ENCODE results near the gene ZMIZ2.
A peak's percentile ranks its signal among the peaks of the same experiment; 100 is the strongest.
"Not testable (repeated sequence)": the region's sequence is repeated elsewhere in the genome, so short reads cannot be mapped to it uniquely, and the experiment has no call there.

Gene ZMIZ2

GRCh38 chr7:44774486-44774885 is 25.8 kb downstream of the ZMIZ2 start:
- not testable (repeated sequence) for DNase-seq (ENCODE audit: low spot score)

GRCh38 chr7:44775383-44776107 is 26.9 kb downstream of the ZMIZ2 start:
- DNase-seq (ENCODE audit: low spot score), result peak; percentile 2

GRCh38 chr7:44776211-44776610 is 27.6 kb downstream of the ZMIZ2 start:
- peak; percentile 6 for DNase-seq (ENCODE audit: low spot score)

- DNase-seq (ENCODE audit: low spot score), result no peak
These were observed 33.8 kb downstream of the ZMIZ2 start for GRCh38 chr7:44782460-44782859.

GRCh38 chr7:44783407-44783806 is 34.8 kb downstream of the ZMIZ2 start:
- DNase-seq (ENCODE audit: low spot score), result no peak

- DNase-seq (ENCODE audit: low spot score), result no peak
These were observed 35.7 kb downstream of the ZMIZ2 start for GRCh38 chr7:44784364-44784763.

- DNase-seq (ENCODE audit: low spot score), result not testable (repeated sequence)
These were observed 36.6 kb downstream of the ZMIZ2 start for GRCh38 chr7:44785218-44785617.

- no peak for DNase-seq (ENCODE audit: low spot score)
These were observed 38.4 kb downstream of the ZMIZ2 start for GRCh38 chr7:44787041-44787440.

- no peak for DNase-seq (ENCODE audit: low spot score)
These were observed 39.1 kb downstream of the ZMIZ2 start for GRCh38 chr7:44787762-44788161.

- DNase-seq (ENCODE audit: low spot score), result no peak
These were observed 41.3 kb downstream of the ZMIZ2 start for GRCh38 chr7:44789990-44790389.

GRCh38 chr7:44791278-44792219 is 42.9 kb downstream of the ZMIZ2 start:
- DNase-seq (ENCODE audit: low spot score), result no peak

- DNase-seq (ENCODE audit: low spot score), result no peak
These were observed 45.3 kb downstream of the ZMIZ2 start for GRCh38 chr7:44793919-44794318.

- no peak for DNase-seq (ENCODE audit: low spot score)
These were observed 45.7 kb downstream of the ZMIZ2 start for GRCh38 chr7:44794331-44794730.

GRCh38 chr7:44796034-44796503 is 47.4 kb downstream of the ZMIZ2 start:
- DNase-seq (ENCODE audit: low spot score), result no peak

- peak; percentile 99 for DNase-seq (ENCODE audit: low spot score)
These were observed 48.1 kb downstream of the ZMIZ2 start, which contains the start of gene PPIA for GRCh38 chr7:44796504-44797328. PPIA (plus strand) TSS chr7:44796681; CDS start chr7:44796725, 44 bp downstream.

GRCh38 chr7:44797329-44798258 is 48.9 kb downstream of the ZMIZ2 start:
- DNase-seq (ENCODE audit: low spot score), result peak; percentile 81

GRCh38 chr7:44798649-44799305 is 50.1 kb downstream of the ZMIZ2 start:
- DNase-seq (ENCODE audit: low spot score), result no peak

GRCh38 chr7:44799939-44800338 is 51.3 kb downstream of the ZMIZ2 start:
- DNase-seq (ENCODE audit: low spot score), result no peak

GRCh38 chr7:44801890-44802289 is 53.2 kb downstream of the ZMIZ2 start:
- no peak for DNase-seq (ENCODE audit: low spot score)

GRCh38 chr7:44802418-44803025 is 53.9 kb downstream of the ZMIZ2 start:
- no peak for DNase-seq (ENCODE audit: low spot score)
